ENCODE data around the gene ST6GALNAC4. TPM values are rescaled to one million over a fixed set of nuclear protein-coding genes. Genes with fewer than 3 reads are reported as not detected.
A peak's percentile ranks its signal among the peaks of the same experiment; 100 is the strongest.

The ST6GALNAC4 gene
- total and polyA plus RNA-seq, 9 of the 15 experiments (the other 6 are each of a cell fraction or from before 2014, with no cell fraction given), result 2.6 to 43.1 (median 15.4) TPM

- TF ChIP-seq UBTF (IDR thresholded peaks at IDR 0.05; ENCODE audit: borderline replicate concordance in 1 of 2, low read depth in 2 of 2, low read length in 2 of 2) (0 out of 4 replicates have a peak, but pooled peaks of 1 of the 2 experiments have one; percentile 44), ZNF584 (CRISPR knock-in tag; IDR thresholded peaks at IDR 0.05; ENCODE audit: low read depth) (no peak), TOE1 (IDR thresholded peaks at IDR 0.05; ENCODE audit: borderline replicate concordance) (no peak), TOE1 (CRISPR knock-in tag; IDR thresholded peaks at IDR 0.05; ENCODE audit: borderline replicate concordance, low read depth) (no peak), CHAMP1 (IDR thresholded peaks at IDR 0.05) (no peak), NR2F6 (CRISPR knock-in tag; IDR thresholded peaks at IDR 0.05) (no peak), SPI1 (IDR thresholded peaks at IDR 0.05; ENCODE audit: borderline replicate concordance, low read depth, low read length) (no peak), ZNF274 (IDR thresholded peaks at IDR 0.05; ENCODE audit: borderline replicate concordance, low read depth, low read length) (no peak), ZNF12 (CRISPR knock-in tag; IDR thresholded peaks at IDR 0.05) (no peak), TAF9B (IDR thresholded peaks at IDR 0.05; ENCODE audit: partially characterized antibody) (no peak), CBFA2T3 (IDR thresholded peaks at IDR 0.05) (no peak), STAT6 (CRISPR knock-in tag; IDR thresholded peaks at IDR 0.05) (no peak), PPARD (CRISPR knock-in tag; IDR thresholded peaks at IDR 0.05) (no peak), ID3 (CRISPR knock-in tag; IDR thresholded peaks at IDR 0.05) (no peak), ID3 (tag; IDR thresholded peaks at IDR 0.05) (no peak), GATAD2B (IDR thresholded peaks at IDR 0.05; ENCODE audit: borderline replicate concordance) (no peak; the same call in 1 of the 2 replicates), NR1H2 (CRISPR knock-in tag; IDR thresholded peaks at IDR 0.05) (peak; percentile 80; the same call in 1 of the 2 replicates), SIRT6 (IDR thresholded peaks at IDR 0.05; ENCODE audit: low read depth, low read length) (no peak), TAF1 (IDR thresholded peaks at IDR 0.05; ENCODE audit: control insufficient read depth, extremely low read depth, insufficient read depth, low read length, severe bottlenecking) (peak; percentile 23), NR3C1 (CRISPR knock-in tag; IDR thresholded peaks at IDR 0.05) (no peak)
Measured at GRCh38 chr9:127877566-127877998, 39.3 kb downstream of the ST6GALNAC4 start, which contains the start of gene AK1 (continued).
